ENCODE data around the gene RSPH4A.

- TF ChIP-seq CTCF (IDR thresholded peaks at IDR 0.05; ENCODE audit: poor library complexity, severe bottlenecking) (no peak), EZH2 (IDR thresholded peaks at IDR 0.05; ENCODE audit: borderline replicate concordance, insufficient read depth, low read length, poor library complexity, severe bottlenecking) (no peak), RAD21 (conservative IDR thresholded peaks at IDR 0.05) (no peak), POLR2AphosphoS5 (IDR thresholded peaks at IDR 0.05) (no peak), SMC3 (conservative IDR thresholded peaks at IDR 0.05; ENCODE audit: poor library complexity) (no peak), EP300 (conservative IDR thresholded peaks at IDR 0.05; ENCODE audit: poor library complexity, severe bottlenecking) (no peak), REST (IDR thresholded peaks at IDR 0.05; ENCODE audit: borderline replicate concordance) (no peak), MXI1 (conservative IDR thresholded peaks at IDR 0.05; ENCODE audit: poor library complexity, severe bottlenecking) (no peak)
Measured at GRCh38 chr6:116676021-116676420, 59.7 kb downstream of the RSPH4A start.
